Fibroblast of skin of left biceps (primary cell): ENCODE results near the gene STAM.

Source experiments
- DNase-seq, 2 experiments: peaks; one replicate each; pipeline ENCODE4 v3.0.0-alpha.2; 2013; ENCODE audit warnings: low read depth in 2 of 2

STAM gene

GRCh38 chr10:17730667-17731066 lies 86.7 kb downstream of the STAM start:
- no peak for DNase-seq

- DNase-seq: no peak
These were observed 87.5 kb downstream of the STAM start for GRCh38 chr10:17731331-17732020.

DNA sequence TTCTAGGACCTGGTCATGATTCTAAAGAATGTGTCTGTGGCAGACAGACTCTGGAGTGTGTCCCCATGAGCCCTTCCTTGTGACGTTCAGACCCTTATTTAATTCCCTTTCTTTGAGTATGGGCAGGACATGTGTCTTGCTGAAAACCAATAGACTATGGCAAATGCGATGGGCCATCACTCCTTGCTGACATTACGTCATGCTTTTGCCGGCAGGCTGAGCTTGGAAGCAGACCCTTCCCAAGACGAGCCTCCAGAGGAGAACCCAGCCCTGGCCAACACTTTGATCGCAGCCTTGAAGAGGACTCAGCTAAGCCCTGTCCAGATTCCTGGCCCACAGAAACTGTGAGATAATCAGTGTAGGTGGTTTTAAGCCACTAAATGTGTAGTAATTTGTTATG lies 89.7 kb downstream of the STAM start:
- no peak for DNase-seq

DNA sequence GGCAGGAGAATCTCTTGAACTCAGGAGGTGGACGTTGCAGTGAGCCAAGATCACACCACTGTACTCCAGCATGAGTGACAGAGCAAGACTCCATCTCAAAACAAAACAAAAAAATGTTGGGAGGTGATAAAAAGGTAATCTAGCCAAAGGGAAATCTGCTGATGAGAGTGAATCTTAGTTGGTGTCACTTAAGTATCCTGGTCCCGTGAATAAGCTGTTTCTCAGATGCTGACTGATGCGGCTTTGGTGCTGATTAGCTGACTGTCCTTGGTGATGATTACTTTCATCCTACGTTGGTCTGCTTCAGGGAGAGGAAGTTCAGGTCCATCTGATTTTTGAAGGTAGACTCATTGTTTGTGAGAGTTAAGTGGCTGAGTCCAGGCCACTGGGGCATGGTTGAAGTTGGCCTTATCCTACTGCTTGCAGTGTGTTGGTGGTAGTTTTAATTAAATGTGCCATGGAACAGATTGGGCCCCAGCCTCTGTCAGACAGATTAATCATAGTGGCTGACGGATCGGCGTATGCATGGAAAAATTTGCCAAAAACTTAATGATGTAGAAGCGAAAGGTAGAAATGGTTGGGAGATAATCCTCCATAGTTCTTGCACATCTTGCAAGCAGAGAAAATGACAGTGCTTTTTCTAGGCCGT lies 90.6 kb downstream of the STAM start:
- no peak for DNase-seq

- DNase-seq: no peak
These were observed 91.4 kb downstream of the STAM start for GRCh38 chr10:17735166-17735941.

DNA sequence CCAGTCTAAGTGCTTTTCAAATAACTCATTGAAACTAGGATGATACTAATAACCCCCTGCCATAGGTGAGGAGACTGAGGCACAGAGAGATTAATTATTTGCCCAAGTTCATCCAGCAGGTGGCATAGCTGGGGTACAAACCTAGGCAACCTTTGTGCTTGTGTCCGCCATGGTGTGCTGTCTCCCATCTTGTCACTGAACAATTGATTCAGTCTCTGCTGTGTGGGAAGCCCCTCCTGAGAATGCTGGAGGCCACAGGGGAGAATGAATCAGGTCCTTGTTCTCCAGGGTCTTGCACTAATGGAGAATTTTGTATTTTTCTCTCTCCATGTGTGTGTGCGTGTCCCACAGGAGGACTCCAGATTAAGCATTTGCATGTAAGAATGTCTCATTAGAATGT lies 92.3 kb downstream of the STAM start:
- no peak for DNase-seq

- no peak for DNase-seq
These were observed 93.3 kb downstream of the STAM start for GRCh38 chr10:17737027-17737965.

GRCh38 chr10:17740668-17741067 lies 96.7 kb downstream of the STAM start:
- no peak for DNase-seq

DNA sequence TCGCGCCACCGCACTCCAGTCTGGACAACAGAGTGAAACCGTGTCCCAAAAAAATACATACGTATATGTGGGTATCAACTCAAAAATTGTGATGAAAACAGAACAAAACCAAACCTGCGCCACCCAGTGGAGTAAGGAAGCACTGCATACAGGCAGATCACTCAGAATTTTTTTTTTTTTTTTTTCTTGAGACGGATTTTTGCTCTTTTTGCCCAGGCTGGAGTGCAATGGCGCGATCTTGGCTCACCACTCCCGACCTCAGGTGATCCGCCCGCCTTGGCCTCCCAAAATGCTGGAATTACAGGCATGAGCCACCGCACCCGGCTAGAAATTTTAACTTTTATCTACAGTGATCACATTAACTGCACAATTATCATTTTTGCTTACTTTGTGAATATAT lies 99.0 kb downstream of the STAM start:
- no peak for DNase-seq

- DNase-seq: no peak
These were observed 99.5 kb downstream of the STAM start for GRCh38 chr10:17743437-17743836.

DNA sequence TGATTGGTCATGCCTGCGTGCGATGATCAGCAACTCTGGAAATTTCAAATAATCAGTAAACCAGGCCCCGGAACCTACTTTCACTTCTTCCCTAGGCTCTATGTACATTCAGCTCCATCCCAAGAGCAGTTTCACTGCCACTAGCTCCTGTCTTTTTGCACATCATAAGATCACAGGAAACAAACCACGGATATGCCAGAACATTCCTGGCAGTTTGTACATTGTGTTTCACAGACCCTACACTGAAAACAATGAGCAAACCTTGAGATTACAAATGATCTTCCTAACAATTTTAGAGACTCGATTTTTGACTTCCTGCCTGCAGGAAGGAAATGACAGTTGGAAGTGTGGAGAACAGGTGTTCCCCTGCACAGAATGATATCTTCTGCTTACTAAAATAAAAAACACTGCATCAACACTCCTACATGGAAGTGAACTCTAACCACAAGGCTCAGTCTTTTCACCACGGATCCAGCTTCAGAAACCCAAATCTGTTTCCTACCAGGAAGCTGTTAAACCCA lies 100.5 kb downstream of the STAM start:
- DNase-seq: no peak

DNA sequence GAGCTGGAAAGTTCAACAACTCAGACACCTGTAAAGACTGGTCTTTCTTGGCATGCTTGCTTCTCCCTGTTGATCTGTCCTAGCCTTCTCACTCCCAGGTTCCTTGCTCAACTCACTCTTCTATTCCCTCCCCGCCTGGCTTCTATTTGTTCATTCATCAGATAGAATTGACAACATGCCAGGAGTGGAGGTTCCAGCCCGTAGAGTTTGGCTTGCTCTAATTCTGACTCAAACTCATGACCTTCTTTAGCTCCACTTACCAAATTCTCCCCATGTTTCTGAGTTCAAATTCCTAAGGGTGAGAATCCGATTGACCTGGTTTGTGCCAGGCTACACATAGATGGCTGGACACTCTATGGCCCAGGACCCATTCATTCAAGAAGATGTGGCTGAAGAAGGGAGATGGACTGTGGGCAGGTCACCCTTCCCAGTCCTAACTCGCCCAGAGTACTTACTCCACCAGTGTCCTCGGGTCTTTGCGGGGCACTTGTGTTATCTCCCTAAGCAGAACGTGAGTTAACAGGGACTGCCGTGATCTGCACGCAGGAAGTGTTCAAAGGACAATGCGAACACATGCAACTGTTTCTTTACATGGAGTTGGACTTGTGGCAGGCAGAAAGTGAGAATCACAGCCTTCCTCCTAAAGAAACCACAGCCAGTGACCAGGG lies 104.1 kb downstream of the STAM start:
- DNase-seq: no peak

DNA sequence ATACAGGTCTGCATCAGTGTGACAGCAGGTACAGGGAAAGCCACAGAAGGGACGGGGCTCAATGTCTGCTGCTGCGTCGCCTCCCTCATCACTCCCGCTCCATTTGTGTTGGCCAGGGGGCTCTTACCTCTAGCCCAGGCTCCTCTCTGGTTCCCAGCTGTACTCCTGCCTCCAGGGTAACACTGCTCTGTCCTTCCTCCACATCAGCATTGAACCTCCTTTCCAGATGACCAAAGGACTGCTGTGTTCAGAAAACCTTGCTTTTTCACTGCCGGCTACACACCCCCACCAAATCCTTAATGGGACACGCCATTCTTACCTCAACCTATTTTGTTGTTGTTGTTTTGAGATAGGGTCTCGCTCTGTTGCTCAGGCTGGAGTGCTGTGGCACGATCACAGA lies 105.9 kb downstream of the STAM start:
- no peak for DNase-seq

GRCh38 chr10:17751781-17752445 lies 108.0 kb downstream of the STAM start, which contains the start of gene TMEM236:
TSS of gene TMEM236 (plus strand) at chr10:17752201. CDS start at chr10:17752296, 95 bp downstream.
- no peak for DNase-seq

DNA sequence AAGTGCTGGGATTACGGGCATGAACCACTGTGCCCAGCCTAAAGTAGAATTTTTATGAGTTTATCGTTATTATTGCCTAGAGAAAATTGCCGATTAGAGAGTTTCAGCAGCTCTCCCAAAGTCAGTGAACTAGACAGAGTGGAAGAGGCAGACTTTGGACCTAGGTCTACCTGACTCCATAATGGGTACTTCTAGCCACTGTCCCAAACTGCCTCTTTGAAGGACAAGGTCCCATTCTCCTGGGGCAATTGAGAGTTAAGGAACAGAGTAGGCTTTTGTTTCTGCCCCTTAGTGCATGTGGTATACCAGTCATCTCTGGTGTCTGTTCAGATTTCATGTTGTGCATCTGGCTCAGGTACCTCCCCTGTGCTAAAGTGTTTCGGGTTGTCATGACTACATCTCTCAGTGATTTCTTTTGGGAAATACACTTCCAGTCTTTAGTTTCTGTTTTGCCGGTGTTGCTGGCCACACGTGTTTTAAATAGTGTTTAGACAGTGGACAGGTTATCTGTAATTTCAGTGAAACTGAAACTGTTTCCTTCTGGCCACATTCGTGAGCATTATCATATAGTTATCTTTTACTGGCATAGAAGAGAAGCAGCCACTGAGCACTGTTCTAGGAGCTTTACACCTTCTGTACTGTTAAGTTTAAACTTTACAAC lies 112.7 kb downstream of the STAM start:
- no peak for DNase-seq

DNA sequence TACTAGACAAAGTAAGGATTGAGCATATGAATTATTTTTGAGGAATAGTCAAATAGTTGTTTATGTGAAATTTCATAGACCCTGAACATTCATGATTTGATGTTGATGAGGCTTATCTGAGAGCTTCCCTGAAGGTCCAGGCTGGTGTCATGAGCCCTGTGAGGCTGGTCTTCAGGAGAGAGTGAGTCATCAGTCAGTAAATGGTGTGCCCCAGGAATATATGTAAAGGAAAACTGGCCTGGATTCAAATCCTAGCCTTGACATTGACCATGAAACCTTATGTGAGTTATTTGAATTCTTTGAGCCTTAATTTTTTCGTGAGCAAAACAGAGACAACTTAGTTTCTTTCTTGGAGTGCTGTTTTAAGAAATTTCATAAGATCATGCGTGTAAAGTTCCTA lies 114.2 kb downstream of the STAM start:
- DNase-seq: no peak

DNA sequence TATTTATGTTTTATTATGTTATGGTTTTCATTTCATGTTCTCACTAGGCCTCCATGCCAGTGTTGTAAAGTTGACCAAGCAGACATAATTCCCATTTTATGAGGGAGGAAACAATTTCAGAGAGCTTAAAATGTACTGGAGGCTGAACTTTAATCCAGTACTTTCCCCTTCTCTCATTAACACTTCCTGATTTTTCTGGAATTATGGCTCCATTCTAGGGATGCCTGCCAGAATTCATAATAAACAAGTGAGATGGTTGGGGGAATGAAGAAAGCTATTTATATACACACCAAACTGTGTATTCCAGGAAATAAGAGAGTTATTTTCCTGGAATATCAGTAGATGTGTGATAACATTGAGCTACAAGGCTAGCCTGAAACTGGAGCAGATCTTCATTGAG lies 114.9 kb downstream of the STAM start:
- no peak for DNase-seq

DNA sequence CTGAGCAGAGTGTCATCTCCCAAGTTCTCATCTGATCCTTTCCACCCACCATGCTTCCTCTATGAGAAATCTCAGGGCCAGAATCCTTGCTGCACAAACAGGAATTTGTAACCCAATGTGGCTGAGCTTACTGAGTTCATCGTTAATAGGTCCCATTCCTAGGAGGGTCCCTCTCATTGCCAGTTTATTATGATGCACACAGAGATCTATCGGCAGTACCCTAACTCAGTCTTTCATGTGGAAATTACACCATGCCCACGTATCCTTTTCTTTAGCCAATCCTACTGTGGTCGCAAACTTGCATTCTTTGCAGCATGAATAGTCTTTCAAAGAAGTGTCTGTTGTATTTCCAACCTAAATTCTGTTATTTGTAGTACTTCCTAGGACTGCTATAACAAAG lies 120.2 kb downstream of the STAM start:
- no peak for DNase-seq

DNA sequence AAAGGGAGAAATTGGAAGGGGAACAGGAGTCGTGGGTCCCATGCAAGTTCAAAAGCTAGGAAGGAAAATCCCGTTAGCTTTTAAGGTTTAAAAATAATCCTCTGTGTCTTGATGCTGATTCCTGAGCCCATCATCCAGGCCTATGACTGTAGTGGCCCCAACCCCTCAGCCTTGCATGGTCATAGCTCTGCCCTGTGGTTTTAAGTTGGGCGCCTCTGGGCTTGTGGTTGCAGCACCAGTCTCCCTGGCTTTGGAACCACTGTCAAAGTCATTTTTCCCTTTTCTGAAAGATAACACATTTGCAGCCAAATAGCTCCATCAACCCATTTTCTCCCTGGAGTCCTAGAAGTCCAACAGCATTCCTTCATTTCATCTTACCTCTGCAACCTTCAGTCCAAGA lies 121.7 kb downstream of the STAM start:
- DNase-seq: no peak
